Stimulated activated CD4-positive, alpha-beta T cell treated with anti-CD3 and anti-CD28 coated beads, TNF-alpha, amount 100 ng/mL, for 1 hour (primary cell): ENCODE results near the gene GMIP.
A peak's percentile ranks its signal among the peaks of the same experiment; 100 is the strongest.
"Not testable (repeated sequence)": the region's sequence is repeated elsewhere in the genome, so short reads cannot be mapped to it uniquely, and the experiment has no call there.

ENCODE experiments used
- DNase-seq, 3 donors: peaks; one replicate each; pipeline ENCODE4 v3.0.0-alpha.2; 2020; ENCODE audit warnings: low read depth in 3 of 3, low spot score in 1 of 3

Gene GMIP

GRCh38 chr19:19643158-19644053, at the start of gene GMIP:
TSS of gene GMIP (minus strand) at chr19:19643657. CDS start at chr19:19643529, 128 bp downstream.
- DNase-seq: peak; percentile 77 to 80 (median 80)

- DNase-seq: no peak
These were observed 48.2 kb upstream of the GMIP start for GRCh38 chr19:19691683-19692082.

DNA sequence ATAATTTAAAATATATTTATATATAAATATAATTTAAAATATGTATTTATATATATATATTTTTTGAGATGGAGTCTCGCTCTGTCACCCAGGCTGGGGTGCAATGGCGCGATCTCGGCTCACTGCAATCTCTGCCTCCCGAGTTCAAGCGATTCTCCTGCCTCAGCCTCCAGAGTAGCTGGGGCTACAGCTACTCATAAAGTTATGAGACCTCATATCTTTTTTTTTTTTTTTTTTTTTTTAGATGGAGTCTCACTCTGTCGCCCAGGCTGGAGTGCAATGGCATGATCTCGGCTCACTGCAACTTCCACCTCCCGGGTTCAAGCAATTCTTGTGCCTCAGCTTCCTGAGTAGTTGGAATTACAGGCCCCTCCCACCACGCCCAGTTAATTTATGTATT, 45.6 kb upstream of the GMIP start:
- not testable (repeated sequence) for DNase-seq

- no peak for DNase-seq
These were observed 43.6 kb upstream of the GMIP start for GRCh38 chr19:19687090-19687489.

DNA sequence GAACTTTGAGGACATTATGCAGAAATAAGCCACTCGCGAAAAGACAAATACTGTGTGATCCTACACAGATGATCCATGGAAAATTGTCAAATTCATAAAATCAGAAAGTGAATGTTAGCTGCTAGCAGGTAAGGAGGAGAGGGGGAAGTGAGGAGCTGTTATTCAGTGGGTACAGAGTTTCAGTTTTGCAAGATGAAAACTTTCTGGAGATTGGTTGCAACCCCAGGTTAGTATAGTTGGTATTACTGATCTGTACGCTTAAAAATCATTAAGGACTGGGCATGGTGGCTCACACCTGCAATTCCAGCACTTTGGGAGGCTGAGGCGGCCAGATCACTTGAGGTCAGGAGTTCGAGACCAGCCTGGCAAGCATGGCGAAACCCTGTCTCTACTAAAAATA, 43.1 kb upstream of the GMIP start:
- no peak for DNase-seq

GRCh38 chr19:19686119-19686518, 42.7 kb upstream of the GMIP start:
- DNase-seq: not testable (repeated sequence)

DNA sequence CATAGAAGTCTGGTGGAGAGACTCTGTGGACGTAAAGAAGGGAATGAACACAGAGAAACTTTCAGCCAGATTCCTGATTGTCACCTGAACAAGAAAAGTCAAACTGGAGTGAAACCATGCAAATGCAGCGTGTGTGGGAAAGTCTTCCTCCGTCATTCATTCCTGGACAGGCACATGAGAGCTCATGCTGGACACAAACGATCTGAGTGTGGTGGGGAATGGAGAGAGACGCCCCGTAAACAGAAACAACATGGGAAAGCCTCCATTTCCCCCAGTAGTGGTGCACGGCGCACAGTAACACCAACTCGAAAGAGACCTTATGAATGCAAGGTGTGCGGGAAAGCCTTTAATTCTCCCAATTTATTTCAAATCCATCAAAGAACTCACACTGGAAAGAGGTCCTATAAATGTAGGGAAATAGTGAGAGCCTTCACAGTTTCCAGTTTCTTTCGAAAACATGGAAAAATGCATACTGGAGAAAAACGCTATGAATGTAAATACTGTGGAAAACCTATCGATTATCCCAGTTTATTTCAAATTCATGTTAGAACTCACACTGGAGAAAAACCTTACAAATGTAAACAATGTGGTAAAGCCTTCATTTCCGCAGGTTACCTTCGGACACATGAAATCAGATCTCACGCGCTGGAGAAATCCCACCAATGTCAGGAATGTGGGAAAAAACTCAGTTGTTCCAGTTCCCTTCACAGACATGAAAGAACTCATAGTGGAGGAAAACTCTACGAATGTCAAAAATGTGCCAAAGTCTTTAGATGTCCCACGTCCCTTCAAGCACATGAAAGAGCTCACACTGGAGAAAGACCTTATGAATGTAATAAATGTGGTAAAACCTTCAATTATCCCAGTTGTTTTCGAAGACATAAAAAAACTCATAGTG, 36.0 kb upstream of the GMIP start:
- no peak for DNase-seq

- DNase-seq: no peak
These were observed 34.1 kb upstream of the GMIP start for GRCh38 chr19:19677579-19677978.

DNA sequence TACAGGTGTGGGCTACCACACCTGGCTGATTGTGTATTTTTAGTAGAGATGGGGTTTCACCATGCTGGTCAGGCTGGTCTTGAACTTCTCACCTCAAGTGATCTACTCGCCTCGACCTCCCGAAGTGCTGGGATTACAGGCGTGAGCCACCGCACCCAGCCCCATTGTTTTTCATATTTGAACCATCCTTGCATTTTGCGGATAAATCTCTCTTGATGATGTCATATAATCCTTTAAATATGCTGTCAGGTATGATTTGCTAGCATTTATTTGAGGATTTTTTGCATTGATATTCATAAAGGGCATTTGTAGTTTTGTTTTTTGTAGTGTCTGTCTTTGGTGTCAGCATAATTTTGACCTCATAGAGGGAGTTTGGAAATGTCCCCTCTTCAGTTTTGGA, 30.9 kb upstream of the GMIP start:
- DNase-seq: no peak

- DNase-seq: no peak
These were observed 29.4 kb upstream of the GMIP start for GRCh38 chr19:19672816-19673215.

- DNase-seq: no peak
These were observed 26.7 kb upstream of the GMIP start for GRCh38 chr19:19670070-19670551.

GRCh38 chr19:19668230-19669012, 25.0 kb upstream of the GMIP start, which contains the start of gene ZNF101:
TSS of gene ZNF101 (plus strand) at chr19:19668839. CDS start at chr19:19668964, 125 bp downstream.
- peak; percentile 83 to 92 (median 86) for DNase-seq

DNA sequence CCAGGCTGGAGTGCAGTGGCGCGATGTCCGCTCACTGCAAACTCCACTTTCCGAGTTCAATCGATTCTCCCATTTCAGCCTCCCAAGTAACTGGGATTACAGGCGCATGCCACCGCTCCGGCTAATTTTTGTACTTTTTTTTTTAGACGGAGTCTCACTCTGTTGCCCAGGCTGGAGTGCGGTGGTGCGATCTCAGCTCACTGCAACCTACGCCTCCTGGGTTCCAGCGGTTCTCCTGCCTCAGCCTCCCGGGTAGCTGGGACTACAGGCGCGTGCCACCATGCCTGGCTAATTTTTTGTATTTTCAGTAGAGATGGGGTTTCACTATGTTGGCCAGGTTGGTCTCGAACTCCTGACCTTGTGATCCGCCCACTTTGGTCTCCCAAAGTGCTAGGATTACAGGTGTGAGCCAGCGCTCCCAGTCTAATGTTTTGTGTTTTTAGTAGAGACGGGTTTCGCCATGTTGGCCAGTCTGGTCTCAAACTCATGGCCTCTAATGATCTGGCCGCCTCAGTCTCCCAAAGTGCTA, 22.0 kb upstream of the GMIP start:
- not testable (repeated sequence) for DNase-seq

GRCh38 chr19:19663256-19664120, 20.0 kb upstream of the GMIP start, which contains the start of gene ATP13A1:
TSS of gene ATP13A1 (minus strand) at chr19:19663676. CDS start at chr19:19663666, 10 bp downstream.
- DNase-seq: peak; percentile 77 to 91 (median 88)

DNA sequence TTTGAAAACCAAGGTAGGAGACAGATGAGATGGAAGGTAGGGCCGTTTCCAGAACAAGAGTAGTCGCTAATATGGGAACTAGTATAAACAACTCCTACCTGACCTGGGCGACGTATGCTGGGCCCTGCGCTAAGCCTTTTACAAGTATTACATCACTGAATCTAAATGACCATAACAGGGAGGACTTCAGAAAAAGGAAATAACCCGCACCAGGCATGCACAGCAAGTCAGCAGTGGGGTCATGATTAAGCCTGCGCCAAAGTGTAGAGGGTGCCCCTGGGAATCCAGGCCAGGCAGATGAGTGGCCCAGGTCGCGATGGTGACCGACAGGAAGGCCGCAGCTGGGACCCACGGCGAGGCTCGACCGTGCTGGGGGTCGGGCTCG, 19.4 kb upstream of the GMIP start:
- DNase-seq: no peak

DNA sequence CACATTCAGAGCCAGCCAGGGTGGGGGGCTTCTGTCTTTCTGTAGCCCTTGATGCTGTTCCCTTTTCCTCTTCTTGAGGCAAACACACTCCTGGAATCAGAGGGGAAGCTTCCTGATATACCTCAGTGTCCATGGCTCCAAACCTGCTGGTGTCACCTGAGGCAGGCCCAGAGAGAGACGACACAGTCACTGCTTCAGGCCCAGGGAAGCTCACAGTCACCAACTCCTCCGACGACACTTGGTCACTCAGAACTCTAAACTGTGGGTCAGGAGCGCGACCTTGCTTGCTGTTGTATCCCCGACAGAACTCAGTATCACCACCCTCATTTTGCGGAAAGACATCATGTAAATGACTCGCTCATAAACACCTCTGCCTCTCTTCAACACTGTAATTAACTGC, 18.9 kb upstream of the GMIP start:
- DNase-seq: no peak

- no peak for DNase-seq
These were observed 18.3 kb upstream of the GMIP start for GRCh38 chr19:19661675-19662251.

DNA sequence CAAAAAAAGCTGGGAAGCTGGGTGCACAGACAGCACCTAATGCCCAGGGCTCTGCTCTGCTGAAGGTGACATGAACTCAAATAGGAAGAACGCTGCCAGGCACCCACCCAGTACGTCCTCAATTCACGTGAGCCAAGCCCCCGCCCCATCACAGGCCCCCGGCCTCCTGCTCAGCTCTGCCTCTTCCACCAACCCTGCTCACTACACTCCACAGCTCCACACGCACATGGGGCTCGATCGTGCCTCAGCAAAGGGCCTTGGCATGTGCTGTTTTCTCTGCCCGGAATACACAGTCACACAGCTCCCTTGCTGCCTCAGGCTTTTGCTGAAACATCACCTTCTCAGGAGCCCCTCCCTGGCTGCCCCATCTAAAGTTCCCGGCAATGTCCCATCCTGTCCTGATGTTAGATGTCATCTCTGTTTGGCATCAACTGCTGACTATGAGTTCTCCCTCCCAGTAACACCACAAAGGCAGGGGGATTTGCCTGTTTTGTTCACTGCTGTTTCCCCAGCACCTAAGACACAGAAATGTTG, 17.8 kb upstream of the GMIP start:
- DNase-seq: no peak
